WI38 (cell line): ENCODE measurements around the gene ABCC12.
"Not testable (repeated sequence)": the region's sequence is repeated elsewhere in the genome, so short reads cannot be mapped to it uniquely, and the experiment has no call there.

Experiments
- H3K4me3 ChIP-seq: 2 replicates; pipeline ENCODE4 v1.5.1; 2011; ENCODE audit warnings: low read depth, mild to moderate bottlenecking, control low read depth, low read length
- CTCF ChIP-seq: IDR thresholded peaks from 2 replicates; pipeline ENCODE4 v1.5.1; 2012; ENCODE audit warnings: low read depth, mild to moderate bottlenecking, control low read depth, low read length

Gene ABCC12

GRCh38 chr16:48176635-48177408 is 21.0 kb upstream of the ABCC12 start:
- no peak overlapping the region for H3K4me3 ChIP-seq
- TF ChIP-seq CTCF = no peak

GRCh38 chr16:48173889-48174288 is 18.1 kb upstream of the ABCC12 start:
- no peak for TF ChIP-seq CTCF

GRCh38 chr16:48172682-48173081 is 16.9 kb upstream of the ABCC12 start:
- TF ChIP-seq CTCF = no peak
- H3K4me3 ChIP-seq = no peak overlapping the region

More at GRCh38 chr16:48173889-48174288, 18.1 kb upstream of the ABCC12 start:
- no peak overlapping the region for H3K4me3 ChIP-seq

GRCh38 chr16:48169896-48170295 is 14.1 kb upstream of the ABCC12 start:
- H3K4me3 ChIP-seq = no peak overlapping the region
- TF ChIP-seq CTCF = no peak

GRCh38 chr16:48168075-48168474 is 12.3 kb upstream of the ABCC12 start:
- H3K4me3 ChIP-seq = no peak overlapping the region
- TF ChIP-seq CTCF = no peak

GRCh38 chr16:48166617-48167016 is 10.8 kb upstream of the ABCC12 start:
- H3K4me3 ChIP-seq = not testable (repeated sequence)

GRCh38 chr16:48165961-48166578 is 10.3 kb upstream of the ABCC12 start:
- no peak overlapping the region for H3K4me3 ChIP-seq
- no peak for TF ChIP-seq CTCF
